GM12801 (cell line): ENCODE results near the gene AVPR1B.

ENCODE experiments used
- TF ChIP-seq, protein P1 (sequence below): IDR thresholded peaks from one replicate; pipeline ENCODE4 v1.5.1; 2011; ENCODE audit warnings: control low read depth; ENCODE audit not compliant: insufficient read length; ENCODE audit errors: extremely low read depth

AVPR1B gene

GRCh38 chr1:206089341-206089740 is 27.8 kb downstream of the AVPR1B start:
- TF ChIP-seq, protein P1, sequence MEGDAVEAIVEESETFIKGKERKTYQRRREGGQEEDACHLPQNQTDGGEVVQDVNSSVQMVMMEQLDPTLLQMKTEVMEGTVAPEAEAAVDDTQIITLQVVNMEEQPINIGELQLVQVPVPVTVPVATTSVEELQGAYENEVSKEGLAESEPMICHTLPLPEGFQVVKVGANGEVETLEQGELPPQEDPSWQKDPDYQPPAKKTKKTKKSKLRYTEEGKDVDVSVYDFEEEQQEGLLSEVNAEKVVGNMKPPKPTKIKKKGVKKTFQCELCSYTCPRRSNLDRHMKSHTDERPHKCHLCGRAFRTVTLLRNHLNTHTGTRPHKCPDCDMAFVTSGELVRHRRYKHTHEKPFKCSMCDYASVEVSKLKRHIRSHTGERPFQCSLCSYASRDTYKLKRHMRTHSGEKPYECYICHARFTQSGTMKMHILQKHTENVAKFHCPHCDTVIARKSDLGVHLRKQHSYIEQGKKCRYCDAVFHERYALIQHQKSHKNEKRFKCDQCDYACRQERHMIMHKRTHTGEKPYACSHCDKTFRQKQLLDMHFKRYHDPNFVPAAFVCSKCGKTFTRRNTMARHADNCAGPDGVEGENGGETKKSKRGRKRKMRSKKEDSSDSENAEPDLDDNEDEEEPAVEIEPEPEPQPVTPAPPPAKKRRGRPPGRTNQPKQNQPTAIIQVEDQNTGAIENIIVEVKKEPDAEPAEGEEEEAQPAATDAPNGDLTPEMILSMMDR = no peak

DNA sequence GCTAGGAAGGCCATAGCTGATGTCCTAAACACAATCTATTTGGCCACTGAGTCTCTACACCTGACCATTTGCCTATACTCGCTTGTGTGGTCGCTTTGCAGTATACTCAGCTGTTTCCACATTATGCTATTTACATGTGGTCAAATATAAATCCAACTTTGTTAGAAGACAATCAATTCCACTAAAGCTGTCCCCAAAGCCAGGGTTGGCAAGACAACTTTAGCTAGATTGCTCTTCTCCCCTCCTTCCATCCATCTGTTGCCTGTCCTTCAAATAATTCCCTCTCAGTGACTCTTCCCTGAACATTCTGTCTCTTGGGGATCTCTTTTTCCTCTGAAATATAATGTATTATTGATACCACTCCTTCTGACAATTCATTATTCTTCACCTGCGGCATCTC is 30.1 kb downstream of the AVPR1B start:
- TF ChIP-seq, protein P1 = no peak

DNA sequence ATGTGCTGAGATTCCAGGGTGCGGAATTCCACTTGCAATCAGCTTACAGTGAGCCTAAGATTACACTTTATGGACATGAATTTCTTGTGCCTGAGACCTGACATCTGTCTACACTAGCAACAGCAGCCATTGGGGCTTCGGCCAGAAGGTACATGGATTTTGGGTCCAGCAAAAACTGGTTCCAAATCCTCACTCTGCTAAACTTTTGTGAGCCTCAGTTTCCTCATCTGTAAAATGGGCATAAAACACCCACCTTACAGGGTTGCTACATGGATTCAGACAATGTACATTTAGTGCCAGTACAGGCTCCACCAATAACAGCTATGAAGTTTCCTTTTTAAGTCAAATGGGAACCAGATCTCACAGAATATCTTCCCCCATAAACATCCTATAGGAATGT is 33.4 kb downstream of the AVPR1B start:
- TF ChIP-seq, protein P1 = no peak

GRCh38 chr1:206082831-206083695 is 34.1 kb downstream of the AVPR1B start:
- TF ChIP-seq, protein P1 = no peak

DNA sequence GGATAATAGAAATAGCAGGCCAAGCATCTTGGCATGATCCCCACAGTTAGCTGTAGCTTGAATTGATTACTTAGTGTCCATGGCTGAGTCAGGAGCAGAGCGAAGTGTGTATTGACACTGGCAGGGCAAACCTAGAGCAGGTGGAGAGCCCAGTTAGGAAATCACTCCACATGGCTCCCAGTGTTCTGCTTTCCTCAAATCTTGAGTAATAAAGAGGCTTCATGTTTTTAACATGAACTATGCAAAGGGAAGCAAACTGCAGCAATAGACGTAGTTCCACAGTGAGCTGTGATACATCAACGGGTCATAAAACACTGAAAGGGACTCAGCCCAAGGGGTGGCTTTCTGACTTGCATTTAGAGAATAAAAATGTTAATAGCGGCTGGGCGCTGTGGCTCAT is 35.3 kb downstream of the AVPR1B start:
- TF ChIP-seq, protein P1 = no peak

DNA sequence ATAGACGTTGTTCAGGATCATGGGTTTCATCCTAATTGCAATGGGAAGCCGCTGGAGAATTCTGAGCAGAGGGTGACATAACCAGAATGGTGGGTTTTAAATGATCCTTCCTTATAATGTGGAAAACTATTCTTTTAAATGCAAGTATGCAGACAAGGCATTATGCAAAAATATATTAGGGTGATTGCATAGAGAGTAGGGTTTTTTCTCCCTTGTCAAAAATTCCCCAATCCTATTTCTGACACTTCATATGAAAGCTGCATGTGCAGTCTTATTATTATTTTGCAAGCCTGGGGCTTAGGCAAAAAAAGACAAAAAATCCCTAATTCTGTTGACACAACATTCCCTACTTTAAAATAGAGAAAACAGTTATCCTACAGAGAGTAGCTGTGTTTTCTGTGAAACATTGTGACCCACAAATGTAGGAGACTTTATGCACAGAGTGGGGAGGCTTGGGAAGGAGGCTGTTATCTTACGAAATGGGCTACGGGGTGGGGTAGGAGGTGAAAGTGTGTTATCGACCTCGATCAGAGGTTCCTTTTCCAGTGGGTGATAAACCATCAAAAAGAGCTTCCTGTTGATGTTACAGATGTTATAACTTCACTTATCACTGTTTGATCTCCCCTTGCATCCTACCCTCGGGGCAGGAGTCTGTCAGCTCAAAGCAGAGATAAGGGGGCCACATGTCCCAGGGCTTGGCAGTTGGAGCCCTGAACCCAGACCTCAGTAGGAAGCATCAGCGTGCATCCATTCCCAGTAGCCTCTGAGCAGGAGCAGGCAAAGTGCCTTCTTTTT is 37.0 kb downstream of the AVPR1B start:
- TF ChIP-seq, protein P1 = no peak

DNA sequence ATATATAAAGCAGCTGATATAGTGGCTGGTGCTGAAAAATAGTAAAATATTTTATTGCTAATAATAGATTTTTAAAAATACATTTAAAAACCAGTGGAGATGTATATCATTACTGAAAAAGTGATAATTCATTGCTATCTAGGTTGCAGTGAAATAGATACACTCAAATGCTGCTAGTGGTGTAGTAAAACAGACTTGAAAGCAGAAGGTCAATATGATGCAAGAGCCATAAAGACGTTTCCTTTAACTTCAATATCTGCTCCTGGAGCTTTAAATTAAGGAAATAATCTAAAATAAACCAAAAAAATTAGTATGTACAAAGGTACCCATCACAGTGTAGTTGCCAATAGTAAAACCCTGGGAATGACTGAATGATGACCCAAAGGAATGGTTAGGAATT is 38.1 kb downstream of the AVPR1B start:
- TF ChIP-seq, protein P1 = no peak
